Measurements from ENCODE around the gene DYRK1B.

DYRK1B gene

DNA sequence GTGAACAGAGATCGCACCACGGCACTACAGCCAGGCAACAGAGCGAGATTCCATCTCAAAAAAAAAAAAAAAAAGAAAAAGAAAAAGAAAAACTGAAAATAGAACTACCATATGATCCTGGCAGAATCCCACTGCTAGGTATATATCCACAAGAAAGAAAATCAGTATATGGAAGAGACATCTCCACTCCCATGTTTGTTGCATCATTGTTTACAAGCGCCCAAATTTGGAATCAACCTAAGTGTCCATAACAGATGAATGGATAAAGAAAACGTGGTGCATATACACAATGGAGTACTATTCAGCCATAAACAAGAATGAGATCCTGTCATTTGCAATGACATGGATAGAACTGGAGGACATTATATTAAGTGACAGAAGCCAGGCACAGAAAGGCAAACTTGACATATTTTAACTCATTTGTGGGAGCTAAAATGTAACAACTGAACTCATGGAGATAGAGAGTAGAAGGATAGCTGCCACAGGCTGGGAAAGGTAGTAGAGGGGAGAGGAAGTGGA lies 26.1 kb downstream of the DYRK1B start:
- no peak for DNase-seq

DNA sequence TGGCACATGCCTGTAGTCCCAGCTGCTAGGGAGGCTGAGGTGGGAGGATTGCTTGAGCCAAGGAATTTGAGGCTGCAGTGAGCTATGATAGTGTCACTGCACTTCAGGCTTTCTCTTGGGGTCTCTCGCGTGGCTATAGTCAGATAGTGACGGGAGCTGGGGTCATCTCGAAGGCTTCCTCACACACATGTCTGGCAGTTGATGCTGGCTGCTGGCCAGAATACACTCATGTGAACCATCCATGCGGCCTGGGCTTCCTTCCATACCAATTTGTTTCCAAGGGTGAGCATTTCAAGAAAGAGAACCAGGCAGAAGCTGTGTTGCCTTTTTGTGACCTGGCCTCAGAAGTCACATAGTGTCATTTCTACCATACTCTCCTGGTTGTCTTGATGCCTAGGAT lies 28.9 kb downstream of the DYRK1B start:
- no peak for DNase-seq

DNA sequence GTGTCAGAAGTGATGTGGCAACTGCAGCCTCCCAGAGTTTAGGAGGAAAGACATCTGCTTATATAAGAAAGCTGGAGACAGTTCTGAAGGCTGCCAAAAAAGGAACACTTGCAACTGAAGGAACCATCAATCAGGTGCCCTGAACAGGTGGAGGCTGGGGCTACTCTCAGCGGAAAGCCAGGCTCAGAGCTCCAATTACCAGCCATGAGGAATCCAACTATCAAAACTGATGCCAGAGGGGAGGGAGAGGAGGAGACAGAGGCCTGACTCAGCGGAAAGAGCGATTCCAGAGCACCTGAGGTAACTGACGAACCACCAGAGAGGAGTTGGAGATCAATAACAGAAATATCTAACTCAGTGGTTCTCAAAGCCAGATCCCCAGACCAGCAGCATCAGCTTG lies 31.0 kb downstream of the DYRK1B start:
- DNase-seq: no peak

DNA sequence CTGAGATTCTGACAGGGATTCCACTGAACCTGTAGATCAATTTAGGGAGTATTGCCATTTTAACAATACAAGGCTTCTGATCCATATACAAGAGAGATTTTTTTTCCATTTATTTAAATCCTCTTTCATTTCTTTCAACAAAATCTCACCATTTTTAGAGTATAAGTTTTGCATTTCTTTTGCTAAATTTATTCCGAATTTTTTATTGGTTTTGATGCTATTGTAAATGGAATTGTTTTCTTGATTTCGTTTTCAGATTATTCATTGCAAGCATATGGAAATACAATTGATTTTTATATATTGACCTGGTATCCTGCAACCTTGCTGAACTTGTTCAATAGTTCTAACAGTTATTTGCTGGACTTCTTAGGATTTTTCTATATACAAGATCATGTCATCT lies 36.9 kb downstream of the DYRK1B start:
- DNase-seq: no peak

DNA sequence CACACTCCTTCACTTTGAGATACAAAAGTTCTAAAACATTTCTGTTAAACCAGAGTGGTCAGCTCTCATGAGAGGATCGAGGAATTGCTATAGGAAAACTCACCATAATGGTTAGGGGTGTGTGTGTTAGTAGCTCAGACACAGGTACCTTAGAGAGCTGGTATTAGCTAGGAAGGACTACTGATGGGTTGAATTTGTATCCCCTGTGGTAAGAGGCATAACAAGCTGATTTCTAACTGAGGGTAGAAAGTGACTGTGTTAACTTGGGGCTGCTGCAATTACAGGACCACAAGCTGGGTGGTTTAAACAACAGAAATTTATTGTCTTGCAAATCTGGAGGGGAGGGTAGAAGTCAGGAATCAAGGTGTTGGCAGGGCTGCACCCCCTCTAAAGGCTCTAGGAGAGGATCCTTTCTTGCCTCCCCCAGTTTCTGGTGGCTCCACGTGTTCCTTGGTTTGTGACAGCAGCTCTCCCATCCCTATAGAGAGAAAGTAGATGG lies 37.9 kb downstream of the DYRK1B start:
- DNase-seq: no peak

DNA sequence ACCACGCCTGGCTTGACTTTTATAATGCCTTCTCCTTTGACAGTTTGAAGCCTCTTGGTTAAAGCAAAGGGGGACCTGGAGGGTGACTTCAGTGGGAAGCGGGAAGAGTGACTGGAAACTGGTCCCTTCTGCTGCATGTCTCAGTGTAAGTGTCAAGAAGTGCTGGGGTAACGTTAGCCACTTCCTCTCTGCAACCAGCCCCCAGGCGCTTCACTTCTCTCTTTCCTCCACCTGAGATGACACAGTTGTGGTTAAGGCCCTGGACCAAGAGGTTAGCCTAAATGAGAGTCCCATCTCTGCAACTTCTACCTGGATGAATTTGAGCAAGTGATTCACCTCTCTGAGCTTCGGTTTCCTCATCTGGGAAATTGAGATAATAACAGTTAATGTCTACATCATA lies 39.0 kb downstream of the DYRK1B start:
- DNase-seq: no peak

DNA sequence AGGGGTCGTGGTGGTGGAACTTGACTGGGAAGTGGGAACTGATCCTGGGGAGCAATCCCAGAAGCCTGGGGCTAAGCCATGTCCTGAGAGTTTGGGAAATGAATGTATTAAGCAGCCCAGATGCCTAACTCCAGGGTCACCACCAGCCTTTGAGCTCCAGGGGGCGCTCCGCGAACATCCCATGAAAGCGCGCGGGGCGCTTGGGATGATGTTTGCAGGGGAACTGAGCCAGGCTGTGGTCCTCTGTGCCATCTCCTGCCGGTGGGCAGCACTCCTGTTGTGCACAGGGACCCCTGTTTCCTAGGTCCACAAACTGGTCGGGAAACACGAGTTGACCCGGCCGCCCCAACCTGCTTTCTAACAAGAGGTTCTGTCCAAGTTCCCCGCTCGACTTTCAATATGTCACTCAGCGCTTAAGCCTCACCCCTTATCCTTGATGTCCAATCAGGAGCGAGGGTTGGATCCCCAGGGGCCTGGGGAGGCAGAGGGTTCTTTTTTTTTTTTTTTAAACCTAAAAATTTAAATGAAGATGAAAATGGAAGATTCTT lies 40.9 kb downstream of the DYRK1B start:
- peak; percentile 63 for DNase-seq

DNA sequence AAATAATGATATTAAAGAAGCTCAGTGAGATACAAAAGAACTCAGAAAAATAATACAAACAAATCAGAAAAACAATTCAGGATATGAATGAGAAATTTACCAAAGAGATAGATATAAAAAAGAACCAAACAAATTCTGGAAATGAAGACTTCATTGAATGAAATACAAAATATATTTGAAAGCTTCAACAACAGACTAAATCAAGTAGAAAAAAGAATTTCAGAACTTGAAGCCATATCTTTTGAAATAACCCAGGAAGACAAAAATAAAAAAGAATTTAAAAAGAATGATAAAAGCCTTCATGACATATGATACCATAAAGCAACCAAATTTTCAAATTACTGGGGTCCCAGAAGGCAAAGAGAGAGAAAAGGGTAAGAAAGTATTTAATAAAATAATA lies 45.7 kb downstream of the DYRK1B start:
- DNase-seq: no peak

DNA sequence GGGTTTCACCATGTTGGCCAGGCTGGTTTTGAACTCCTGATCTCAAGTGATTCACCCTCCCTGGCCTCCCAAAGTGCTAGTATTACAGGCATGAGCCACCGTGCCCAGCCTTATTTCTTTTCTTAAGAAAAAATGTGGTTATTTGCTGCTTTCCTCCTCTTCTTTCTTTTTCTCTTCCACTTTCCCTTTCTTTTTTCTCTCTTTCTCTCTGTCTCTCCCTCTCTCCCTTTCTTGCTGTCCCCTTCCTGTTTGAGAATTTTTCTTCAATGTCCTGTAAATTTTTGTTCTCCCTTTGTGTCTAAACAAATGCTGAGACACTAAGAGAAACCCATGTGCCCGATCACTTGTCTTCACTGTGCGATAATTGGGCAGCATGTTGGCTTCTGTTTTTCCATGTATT lies 53.1 kb downstream of the DYRK1B start:
- DNase-seq: no peak

DNA sequence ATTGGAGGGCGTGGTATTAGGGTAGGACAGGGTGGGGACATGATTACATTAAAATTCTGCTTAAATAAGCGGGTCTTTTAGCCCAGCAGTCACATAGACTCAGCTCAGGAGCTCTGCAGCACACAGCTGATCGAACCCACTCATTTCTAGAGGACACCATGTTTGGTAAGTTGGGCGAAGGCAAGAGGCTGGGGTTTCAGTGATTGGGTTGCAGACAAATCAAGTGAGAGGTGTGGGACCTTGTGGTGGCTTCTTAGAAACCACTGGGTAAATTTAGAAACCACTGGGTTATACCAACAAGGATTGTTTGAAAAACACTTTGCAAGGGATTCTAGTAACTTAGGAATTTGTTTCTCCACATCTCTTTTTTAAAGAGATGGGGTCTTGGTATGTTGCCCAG lies 55.2 kb downstream of the DYRK1B start, which contains the start of gene LEUTX:
Gene LEUTX, plus strand, starts transcription at position 92 of the 400 bp plus-strand sequence. Its CDS starts 67 bp downstream, at position 159.
- no peak for DNase-seq

Measured in activated effector memory CD4-positive, alpha-beta T cell treated with Interleukin-2 at 50 U/mL for 16 hours (primary cell).